ENCODE results near the gene OR11H7.
"Not testable (repeated sequence)": the region's sequence is repeated elsewhere in the genome, so short reads cannot be mapped to it uniquely, and the experiment has no call there.

Gene OR11H7

GRCh38 chr14:20219033-20219432 lies 9.7 kb upstream of the OR11H7 start:
- no peaks in the 10 kb centered on the region for H3K27me3 ChIP-seq (ENCODE audit: insufficient read depth, poor library complexity, severe bottlenecking)
- no peak for TF ChIP-seq GABPA (IDR thresholded peaks at IDR 0.05; ENCODE audit: low read depth)
- TF ChIP-seq POLR2AphosphoS5 (IDR thresholded peaks at IDR 0.05; ENCODE audit: low read depth): no peak
- no peak for TF ChIP-seq CTCF (IDR thresholded peaks at IDR 0.05; ENCODE audit: insufficient read depth, low read length)
- TF ChIP-seq REST (IDR thresholded peaks at IDR 0.05; ENCODE audit: insufficient replicate concordance, low read depth): no peak
- TF ChIP-seq SPI1 (IDR thresholded peaks at IDR 0.05; ENCODE audit: borderline replicate concordance, low read depth): no peak
- no peak overlapping the region for H3K27ac ChIP-seq (replicated peaks)
- H3K4me3 ChIP-seq (replicated peaks; ENCODE audit: insufficient read depth, low read length): no peak overlapping the region
- DNase-seq (ENCODE audit: low read depth in 1 of 2, low spot score in 1 of 2): no peak

GRCh38 chr14:20223410-20223809 lies 5.4 kb upstream of the OR11H7 start, which contains the start of gene OR11H6:
OR11H6 (plus strand) TSS chr14:20223710; CDS start chr14:20223710, 0 bp downstream.
- no peak within 1 kb of the TSS for H3K27ac ChIP-seq (replicated peaks)
- no peak for TF ChIP-seq CTCF (IDR thresholded peaks at IDR 0.05; ENCODE audit: insufficient read depth, low read length)
- TF ChIP-seq REST (IDR thresholded peaks at IDR 0.05; ENCODE audit: insufficient replicate concordance, low read depth): no peak
- no peak for TF ChIP-seq POLR2AphosphoS5 (IDR thresholded peaks at IDR 0.05; ENCODE audit: low read depth)
- TF ChIP-seq GABPA (IDR thresholded peaks at IDR 0.05; ENCODE audit: low read depth): no peak
- TF ChIP-seq SPI1 (IDR thresholded peaks at IDR 0.05; ENCODE audit: borderline replicate concordance, low read depth): no peak
- no peak for DNase-seq (ENCODE audit: low read depth in 1 of 2, low spot score in 1 of 2)
- H3K4me3 ChIP-seq (replicated peaks; ENCODE audit: insufficient read depth, low read length): no peak within 1 kb of the TSS
- H3K27me3 ChIP-seq (ENCODE audit: insufficient read depth, poor library complexity, severe bottlenecking): no peaks in the 10 kb centered on the region

GRCh38 chr14:20235415-20235814 lies 6.6 kb downstream of the OR11H7 start:
- H3K27me3 ChIP-seq (ENCODE audit: insufficient read depth, poor library complexity, severe bottlenecking); H3K4me3 ChIP-seq (replicated peaks; ENCODE audit: insufficient read depth, low read length): not testable (repeated sequence)

GRCh38 chr14:20247646-20248246 lies 19.0 kb downstream of the OR11H7 start:
- Histone ChIP-seq H3K27me3 (ENCODE audit: insufficient read depth, poor library complexity, severe bottlenecking) (no peaks in the 10 kb centered on the region), H3K4me3 (replicated peaks; ENCODE audit: insufficient read depth, low read length) (no peak overlapping the region), H3K27ac (replicated peaks) (no peak overlapping the region)
- DNase-seq (ENCODE audit: low read depth in 1 of 2, low spot score in 1 of 2): no peak
- TF ChIP-seq REST (IDR thresholded peaks at IDR 0.05; ENCODE audit: insufficient replicate concordance, low read depth) (no peak), CTCF (IDR thresholded peaks at IDR 0.05; ENCODE audit: insufficient read depth, low read length) (no peak), POLR2AphosphoS5 (IDR thresholded peaks at IDR 0.05; ENCODE audit: low read depth) (no peak), GABPA (IDR thresholded peaks at IDR 0.05; ENCODE audit: low read depth) (no peak), SPI1 (IDR thresholded peaks at IDR 0.05; ENCODE audit: borderline replicate concordance, low read depth) (no peak)

More at GRCh38 chr14:20235415-20235814, 6.6 kb downstream of the OR11H7 start:
- not testable (repeated sequence) for DNase-seq (ENCODE audit: low read depth in 1 of 2, low spot score in 1 of 2); H3K27ac ChIP-seq (replicated peaks)
